Tibial artery (tissue), 4 donors: ENCODE data around the gene SEPTIN8.

Source experiments
- DNase-seq, 2 donors: peaks; one replicate each; pipeline ENCODE4 v3.0.0-alpha.2; 2019
- H3K27ac ChIP-seq, 2 donors: fragments of 200-600 bp; sonication (generic) in 1 of 2; 1 replicate in 1 of 2; 2 replicates in 1 of 2; pipeline ENCODE4 v1.5.1; 2018 to 2019; ENCODE audit warnings: mild to moderate bottlenecking in 1 of 2
- H3K27me3 ChIP-seq, 2 donors: fragments of 200-600 bp; sonication (generic) in 1 of 2; one replicate each; pipeline versions ENCODE4 v1.5.1 to v1.6.0; 2016 to 2019
- H3K36me3 ChIP-seq, 3 donors: fragments of 200-600 bp; sonication (generic) in 2 of 3; one replicate each; pipeline ENCODE4 v1.5.1; 2016 to 2019; ENCODE audit warnings: mild to moderate bottlenecking in 2 of 3
- H3K4me1 ChIP-seq, 4 donors: fragments of 200-600 bp; sonication (generic) in 2 of 4; 1 replicate in 3 of 4; 2 replicates in 1 of 4; pipeline ENCODE4 v1.5.1; 2016 to 2019
- H3K4me3 ChIP-seq, 2 donors: fragments of 200-600 bp; sonication (generic) in 1 of 2; 1 replicate in 1 of 2; 2 replicates in 1 of 2; pipeline ENCODE4 v1.5.1; 2018 to 2019; ENCODE audit warnings: mild to moderate bottlenecking in 2 of 2
- H3K9me3 ChIP-seq, 3 donors: fragments of 200-600 bp; sonication (generic) in 1 of 3; one replicate each; pipeline ENCODE4 v1.5.1; 2016 to 2019
- CTCF ChIP-seq, 2 experiments: fragments of 200-600 bp in 1 of 2; fragments of 450-650 bp in 1 of 2; IDR thresholded peaks; one replicate each; pipeline ENCODE4 v1.5.1; 2017 to 2019; ENCODE audit warnings: antibody characterized with exemption in 2 of 2, mild to moderate bottlenecking in 1 of 2, moderate library complexity in 1 of 2
- intact Hi-C: fragments of 100-400 bp; cut with DNase I; formaldehyde crosslinking; loops from one replicate; pipeline ENCODE4 v1.15.0; 2023; ENCODE audit warnings: low total_unique reads

SEPTIN8 gene

DNA sequence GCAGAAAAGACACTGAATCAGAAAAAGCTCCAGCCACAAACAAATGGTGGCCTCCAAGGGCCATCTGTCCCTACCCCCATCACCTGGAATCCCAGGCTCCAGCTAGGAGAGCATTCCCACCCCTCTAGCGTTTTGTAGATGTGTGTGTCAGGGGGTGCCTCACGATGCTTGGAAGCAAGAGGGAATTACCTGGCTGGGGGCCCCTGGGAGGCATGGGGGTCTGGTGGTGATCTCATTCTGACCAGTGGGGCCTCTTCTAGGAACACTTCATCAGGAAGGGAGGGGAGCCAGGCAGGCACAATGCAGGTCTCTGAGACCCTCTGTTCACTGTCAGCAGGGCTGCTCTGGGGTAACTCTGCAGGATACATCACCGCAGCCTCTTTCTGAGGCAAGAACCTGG is 47.4 kb upstream of the SEPTIN8 start:
- no peaks in the 10 kb centered on the region for H3K9me3 ChIP-seq
- intact Hi-C loops, result no loop called here
- H3K27me3 ChIP-seq, result peaks cover 0 to 7% of the 10 kb centered on the region in 2 donors
- no peak overlapping the region for H3K27ac ChIP-seq
- H3K4me1 ChIP-seq, result peaks cover 0 to 25% (median 19%) of the 10 kb centered on the region in 4 donors
- no peak overlapping the region for H3K4me3 ChIP-seq
- H3K36me3 ChIP-seq, result peaks cover 0 to 14% (median 0%) of the 10 kb centered on the region in 3 donors
- TF ChIP-seq CTCF (IDR thresholded peaks at IDR 0.05), result no peak
- no peak for DNase-seq

GRCh38 chr5:132823481-132824050 is 46.5 kb upstream of the SEPTIN8 start:
- TF ChIP-seq CTCF (IDR thresholded peaks at IDR 0.05), result no peak
- intact Hi-C loops, result no loop called here
- DNase-seq, result no peak
- Histone ChIP-seq H3K4me3 (peak overlapping the region; percentile 33 to 51), H3K9me3 (no peaks in the 10 kb centered on the region), H3K27ac (no peak overlapping the region), H3K4me1 (peaks cover 0 to 26% (median 18%) of the 10 kb centered on the region in 4 donors), H3K27me3 (peaks cover 0 to 7% of the 10 kb centered on the region in 2 donors), H3K36me3 (peaks cover 0 to 14% (median 0%) of the 10 kb centered on the region in 3 donors)

GRCh38 chr5:132822650-132823480 is 45.8 kb upstream of the SEPTIN8 start:
- Histone ChIP-seq H3K27ac (no peak overlapping the region), H3K4me1 (peaks cover 0 to 26% (median 18%) of the 10 kb centered on the region in 4 donors), H3K9me3 (no peaks in the 10 kb centered on the region), H3K4me3 (peak overlapping the region; percentile 33 to 51), H3K27me3 (peaks cover 0 to 7% of the 10 kb centered on the region in 2 donors), H3K36me3 (peaks cover 0 to 14% (median 0%) of the 10 kb centered on the region in 3 donors)
- TF ChIP-seq CTCF (IDR thresholded peaks at IDR 0.05), result no peak
- DNase-seq, result no peak
- intact Hi-C loops, result no loop called here

DNA sequence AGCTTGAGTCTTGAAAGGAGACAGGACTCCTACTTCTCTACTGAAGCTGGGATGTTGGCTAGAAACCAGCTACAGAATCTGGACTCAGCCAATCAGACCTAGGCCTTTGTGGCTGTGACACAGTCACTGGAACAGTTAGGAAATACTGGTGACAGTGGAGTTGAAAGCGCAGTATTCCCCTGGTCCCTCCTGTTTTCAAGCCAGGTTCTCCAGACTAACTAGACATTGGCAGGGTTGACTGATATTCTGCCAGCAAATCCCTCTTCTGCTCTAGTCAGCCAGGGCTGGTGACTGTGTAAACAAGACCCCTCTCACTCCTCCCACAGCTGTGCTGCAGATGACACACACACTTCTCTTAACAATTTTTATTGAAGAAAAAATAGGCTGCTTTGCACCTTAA is 44.8 kb upstream of the SEPTIN8 start:
- Histone ChIP-seq H3K36me3 (peaks cover 0 to 14% (median 0%) of the 10 kb centered on the region in 3 donors), H3K4me3 (no peak overlapping the region), H3K4me1 (peaks cover 0 to 24% (median 18%) of the 10 kb centered on the region in 4 donors), H3K27ac (no peak overlapping the region), H3K9me3 (no peaks in the 10 kb centered on the region), H3K27me3 (peaks cover 0 to 7% of the 10 kb centered on the region in 2 donors)
- intact Hi-C loops, result no loop called here
- no peak for DNase-seq
- TF ChIP-seq CTCF (IDR thresholded peaks at IDR 0.05), result no peak

GRCh38 chr5:132821350-132821749 is 44.3 kb upstream of the SEPTIN8 start:
- H3K4me1 ChIP-seq, result peaks cover 0 to 23% (median 17%) of the 10 kb centered on the region in 4 donors
- H3K27me3 ChIP-seq, result peaks cover 0 to 4% of the 10 kb centered on the region in 2 donors
- no peak for DNase-seq
- no peak overlapping the region for H3K4me3 ChIP-seq
- no peak overlapping the region for H3K27ac ChIP-seq
- intact Hi-C loops, result no loop called here
- H3K9me3 ChIP-seq, result no peaks in the 10 kb centered on the region
- no peak for TF ChIP-seq CTCF (IDR thresholded peaks at IDR 0.05)
- H3K36me3 ChIP-seq, result peaks cover 0 to 14% (median 0%) of the 10 kb centered on the region in 3 donors
